ELR (cell line): Measurements from ENCODE around the gene DIS3L.
"Not testable (repeated sequence)": the region's sequence is repeated elsewhere in the genome, so short reads cannot be mapped to it uniquely, and the experiment has no call there.

Experiments used
- DNase-seq: peaks from one replicate; pipeline ENCODE4 v3.0.0-alpha.2; 2015; ENCODE audit warnings: low read depth

Gene DIS3L

GRCh38 chr15:66312144-66312543, 18.8 kb downstream of the DIS3L start:
- no peak for DNase-seq

- DNase-seq: no peak
Observed at GRCh38 chr15:66323312-66323928, 30.1 kb downstream of the DIS3L start.

GRCh38 chr15:66326051-66326450, 32.7 kb downstream of the DIS3L start:
- DNase-seq: no peak

- no peak for DNase-seq
Observed at GRCh38 chr15:66327736-66328135, 34.4 kb downstream of the DIS3L start.

- no peak for DNase-seq
Observed at GRCh38 chr15:66328771-66329170, 35.4 kb downstream of the DIS3L start.

- DNase-seq: not testable (repeated sequence)
Observed at GRCh38 chr15:66348530-66348929, 55.2 kb downstream of the DIS3L start.

GRCh38 chr15:66356077-66356358, 62.6 kb downstream of the DIS3L start:
- DNase-seq: no peak

- peak; percentile 96 for DNase-seq
Observed at GRCh38 chr15:66356359-66357236, 63.2 kb downstream of the DIS3L start, which contains the start of gene TIPIN. Gene TIPIN (minus strand): TSS chr15:66356685. CDS start chr15:66352947, 3,738 bp downstream.

GRCh38 chr15:66359740-66360139, 66.4 kb downstream of the DIS3L start:
- peak; percentile 13 for DNase-seq

GRCh38 chr15:66361745-66362460, 68.5 kb downstream of the DIS3L start:
- not testable (repeated sequence) for DNase-seq

- DNase-seq: no peak
Observed at GRCh38 chr15:66362776-66363175, 69.4 kb downstream of the DIS3L start.

GRCh38 chr15:66364944-66365528, 71.7 kb downstream of the DIS3L start:
- DNase-seq: no peak

- peak; percentile 37 for DNase-seq
Observed at GRCh38 chr15:66369773-66370651, 76.6 kb downstream of the DIS3L start.

- DNase-seq: no peak
Observed at GRCh38 chr15:66374179-66374578, 80.8 kb downstream of the DIS3L start.

- DNase-seq: no peak
Observed at GRCh38 chr15:66378814-66379430, 85.6 kb downstream of the DIS3L start.

GRCh38 chr15:66381376-66381775, 88.0 kb downstream of the DIS3L start:
- DNase-seq: not testable (repeated sequence)
